OCI-LY7 (cell line): Measurements from ENCODE around the gene POLR2E.

Experiments used
- CTCF ChIP-seq: fragments of 200-600 bp; sonication (generic); conservative IDR thresholded peaks from 2 replicates; pipeline ENCODE4 v1.5.1; 2014; ENCODE audit warnings: mild to moderate bottlenecking, antibody characterized with exemption, low read length, moderate library complexity, mixed read lengths
- EZH2phosphoT487 ChIP-seq: fragments of 200-600 bp; sonication (generic); IDR thresholded peaks from 2 replicates; pipeline ENCODE4 v1.6.1; 2018; ENCODE audit warnings: low read depth, borderline replicate concordance, mild to moderate bottlenecking, mixed run types, antibody characterized with exemption, low read length, moderate library complexity, mixed read lengths

- TF ChIP-seq CTCF (no peak), EZH2phosphoT487 (no peak)
Measured at GRCh38 chr19:1049800-1050199, 45.4 kb downstream of the POLR2E start.
